Measurements from ENCODE around the gene VWA5B1.

- TF ChIP-seq CTCF (IDR thresholded peaks at IDR 0.05; ENCODE audit: low read depth, low read length) = no peak
- TF ChIP-seq EZH2phosphoT487 (IDR thresholded peaks at IDR 0.05; ENCODE audit: low read depth) = no peak
These were observed 52.7 kb downstream of the VWA5B1 start for GRCh38 chr1:20343149-20343937.
